Uterus (tissue), 4 donors: ENCODE results near the gene SERPINB8. TPM values are rescaled to one million over a fixed set of nuclear protein-coding genes. Genes with fewer than 3 reads are reported as not detected.

ENCODE experiments used
- DNase-seq, 2 donors: peaks; one replicate each; pipeline ENCODE4 v3.0.0-alpha.2; 2019 to 2020
- H3K27ac ChIP-seq, 2 donors: fragments of 200-600 bp; sonication (generic); 1 replicate in 1 of 2; 2 replicates in 1 of 2; pipeline ENCODE4 v1.5.1; 2016 to 2018
- H3K27me3 ChIP-seq, 2 donors: fragments of 200-600 bp; sonication (generic); one replicate each; pipeline ENCODE4 v1.5.1; 2018 to 2019; ENCODE audit warnings: control low read depth in 1 of 2
- H3K36me3 ChIP-seq, 2 donors: fragments of 200-600 bp; sonication (generic); one replicate each; pipeline ENCODE4 v1.5.1; 2019; ENCODE audit warnings: control low read depth in 1 of 2
- H3K4me1 ChIP-seq, 2 donors: fragments of 200-600 bp; sonication (generic); one replicate each; pipeline ENCODE4 v1.5.1; 2018 to 2019; ENCODE audit warnings: control low read depth in 1 of 2
- H3K4me3 ChIP-seq, 2 donors: fragments of 200-600 bp; sonication (generic); 1 replicate in 1 of 2; 2 replicates in 1 of 2; pipeline ENCODE4 v1.5.1; 2018 to 2019; ENCODE audit warnings: mild to moderate bottlenecking in 1 of 2
- H3K9me3 ChIP-seq, 2 donors: fragments of 200-600 bp; sonication (generic); one replicate each; pipeline ENCODE4 v1.5.1; 2019; ENCODE audit warnings: control low read depth in 1 of 2
- POLR2A ChIP-seq, 2 donors: fragments of 450-650 bp; IDR thresholded peaks; one replicate each; pipeline ENCODE4 v1.6.1; 2016; ENCODE audit warnings: antibody characterized with exemption in 2 of 2, mild to moderate bottlenecking in 1 of 2, moderate library complexity in 1 of 2
- intact Hi-C: fragments of 100-400 bp; cut with DNase I; formaldehyde crosslinking; loops from one replicate; pipeline ENCODE4 v1.15.1; 2023; ENCODE audit warnings: low total_unique reads
- total RNA-seq, 4 donors: library from RNA; depleted of rRNA in 3 of 4; stranded (reverse); fragments of >200 nt in 3 of 4; gene quantifications; one replicate each; pipeline versions ENCODE4 v1.1.0 to v1.2.4, GENCODE V29; 2014 to 2023
- TF ChIP-seq, protein P1 (sequence below), 4 experiments: fragments of 200-600 bp in 2 of 4; fragments of 450-650 bp in 2 of 4; sonication (generic) in 2 of 4; IDR thresholded peaks; one replicate each; pipeline ENCODE4 v1.5.1; 2016 to 2019; ENCODE audit warnings: antibody characterized with exemption in 4 of 4, mild to moderate bottlenecking in 2 of 4, moderate library complexity in 1 of 4
- donor health status: DM: yes; HTN: yes; CAD: no.

SERPINB8 gene
- total RNA-seq, 4 donors from 2014 or later, result 2.3 to 15.0 (median 7.0) TPM

GRCh38 chr18:63956755-63957154, 13.1 kb upstream of the SERPINB8 start:
- no peak overlapping the region for H3K27ac ChIP-seq
- intact Hi-C loops, result no loop called here
- no peaks in the 10 kb centered on the region for H3K4me1 ChIP-seq
- no peak overlapping the region for H3K4me3 ChIP-seq
- peaks cover 0 to 6% of the 10 kb centered on the region in 2 donors for H3K27me3 ChIP-seq
- no peaks in the 10 kb centered on the region for H3K36me3 ChIP-seq
- DNase-seq, result no peak
- TF ChIP-seq, protein P1, sequence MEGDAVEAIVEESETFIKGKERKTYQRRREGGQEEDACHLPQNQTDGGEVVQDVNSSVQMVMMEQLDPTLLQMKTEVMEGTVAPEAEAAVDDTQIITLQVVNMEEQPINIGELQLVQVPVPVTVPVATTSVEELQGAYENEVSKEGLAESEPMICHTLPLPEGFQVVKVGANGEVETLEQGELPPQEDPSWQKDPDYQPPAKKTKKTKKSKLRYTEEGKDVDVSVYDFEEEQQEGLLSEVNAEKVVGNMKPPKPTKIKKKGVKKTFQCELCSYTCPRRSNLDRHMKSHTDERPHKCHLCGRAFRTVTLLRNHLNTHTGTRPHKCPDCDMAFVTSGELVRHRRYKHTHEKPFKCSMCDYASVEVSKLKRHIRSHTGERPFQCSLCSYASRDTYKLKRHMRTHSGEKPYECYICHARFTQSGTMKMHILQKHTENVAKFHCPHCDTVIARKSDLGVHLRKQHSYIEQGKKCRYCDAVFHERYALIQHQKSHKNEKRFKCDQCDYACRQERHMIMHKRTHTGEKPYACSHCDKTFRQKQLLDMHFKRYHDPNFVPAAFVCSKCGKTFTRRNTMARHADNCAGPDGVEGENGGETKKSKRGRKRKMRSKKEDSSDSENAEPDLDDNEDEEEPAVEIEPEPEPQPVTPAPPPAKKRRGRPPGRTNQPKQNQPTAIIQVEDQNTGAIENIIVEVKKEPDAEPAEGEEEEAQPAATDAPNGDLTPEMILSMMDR (IDR thresholded peaks at IDR 0.05), result no peak
- TF ChIP-seq POLR2A (IDR thresholded peaks at IDR 0.05), result no peak
- H3K9me3 ChIP-seq, result no peaks in the 10 kb centered on the region

- no peak overlapping the region for H3K4me3 ChIP-seq
- intact Hi-C loops, result no loop called here
- DNase-seq, result no peak
Observed at GRCh38 chr18:63960891-63961290, 9.0 kb upstream of the SERPINB8 start.

DNA sequence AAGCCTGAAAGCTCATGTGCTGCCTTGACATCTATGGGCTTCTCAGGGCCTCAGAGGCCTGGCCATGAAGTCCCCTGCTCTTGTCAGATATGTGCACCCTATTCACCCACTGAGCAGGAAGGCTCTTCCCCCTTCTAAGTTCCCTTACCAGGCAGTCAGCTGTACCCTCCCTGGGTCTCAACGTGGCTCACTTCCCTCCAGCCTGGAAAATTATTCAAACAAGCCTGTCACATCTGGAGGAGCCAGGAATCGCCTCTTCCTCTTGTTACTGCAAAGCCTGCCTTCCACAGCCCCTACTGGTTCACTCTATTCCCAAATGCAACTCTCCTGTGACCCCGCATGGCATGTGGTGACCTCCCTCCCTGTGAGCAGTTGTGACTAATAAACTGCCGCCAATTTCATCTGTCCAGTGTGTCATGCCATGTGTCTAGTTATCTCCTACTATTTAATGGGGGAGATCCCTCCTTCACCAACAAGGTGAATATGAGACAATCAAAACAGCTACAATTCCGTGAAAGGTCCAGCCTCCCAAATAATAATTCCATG, 8.4 kb upstream of the SERPINB8 start:
- no peak for TF ChIP-seq POLR2A (IDR thresholded peaks at IDR 0.05)
- TF ChIP-seq, protein P1 (IDR thresholded peaks at IDR 0.05), result no peak
- intact Hi-C loops, result no loop called here

More at GRCh38 chr18:63960891-63961290, 9.0 kb upstream of the SERPINB8 start:
- Histone ChIP-seq H3K9me3 (no peaks in the 10 kb centered on the region), H3K36me3 (no peaks in the 10 kb centered on the region), H3K27me3 (peaks cover 0 to 2% of the 10 kb centered on the region in 2 donors), H3K4me1 (no peaks in the 10 kb centered on the region), H3K27ac (no peak overlapping the region)
- TF ChIP-seq POLR2A (IDR thresholded peaks at IDR 0.05), result no peak
- TF ChIP-seq, protein P1 (IDR thresholded peaks at IDR 0.05), result no peak

GRCh38 chr18:63962137-63962536, 7.7 kb upstream of the SERPINB8 start:
- Histone ChIP-seq H3K4me1 (no peaks in the 10 kb centered on the region), H3K36me3 (no peaks in the 10 kb centered on the region), H3K4me3 (no peak overlapping the region), H3K9me3 (no peaks in the 10 kb centered on the region), H3K27me3 (no peaks in the 10 kb centered on the region), H3K27ac (no peak overlapping the region)
- intact Hi-C loops, result no loop called here
- TF ChIP-seq, protein P1 (IDR thresholded peaks at IDR 0.05), result no peak
- TF ChIP-seq POLR2A (IDR thresholded peaks at IDR 0.05), result no peak
- DNase-seq, result no peak

More for the DNA sequence above, 8.4 kb upstream of the SERPINB8 start:
- no peaks in the 10 kb centered on the region for H3K4me1 ChIP-seq
- no peaks in the 10 kb centered on the region for H3K36me3 ChIP-seq
- H3K4me3 ChIP-seq, result no peak overlapping the region
- no peaks in the 10 kb centered on the region for H3K27me3 ChIP-seq
- no peaks in the 10 kb centered on the region for H3K9me3 ChIP-seq
- no peak overlapping the region for H3K27ac ChIP-seq
- no peak for DNase-seq

- TF ChIP-seq, protein P1 (IDR thresholded peaks at IDR 0.05), result peak; percentile 50 to 56 (median 54)
- no peak for TF ChIP-seq POLR2A (IDR thresholded peaks at IDR 0.05)
Observed at GRCh38 chr18:63963615-63964256, 6.1 kb upstream of the SERPINB8 start.

More at GRCh38 chr18:63963615-63964256, 6.1 kb upstream of the SERPINB8 start:
- no peaks in the 10 kb centered on the region for H3K4me1 ChIP-seq
- H3K9me3 ChIP-seq, result no peaks in the 10 kb centered on the region
- intact Hi-C loops, result no loop called here
- H3K36me3 ChIP-seq, result no peaks in the 10 kb centered on the region
- H3K27ac ChIP-seq, result no peak overlapping the region
- no peak overlapping the region for H3K4me3 ChIP-seq
- no peaks in the 10 kb centered on the region for H3K27me3 ChIP-seq
- peak in 1 of 2 donors; percentile 28 for DNase-seq
